Mesenchymal stem cell (in vitro differentiated cells and primary cell): Measurements from ENCODE around the gene NDUFAF8.
A peak's percentile ranks its signal among the peaks of the same experiment; 100 is the strongest.

Experiments
- DNase-seq: peaks from one replicate; pipeline ENCODE4 v3.0.0-alpha.2; 2013
- H2AFZ ChIP-seq: one replicate; pipeline ENCODE4 v1.6.1; 2013; ENCODE audit warnings: low read depth, mild to moderate bottlenecking, control low read depth, inconsistent platforms, low read length, moderate library complexity
- H2AK5ac ChIP-seq: 2 replicates; pipeline ENCODE4 v1.6.1; 2013; ENCODE audit warnings: low read length, moderate library complexity, mild to moderate bottlenecking, inconsistent platforms; ENCODE audit not compliant: severe bottlenecking
- H2BK120ac ChIP-seq: one replicate; pipeline ENCODE4 v1.6.1; 2013; ENCODE audit warnings: low read depth, mild to moderate bottlenecking, inconsistent platforms, low read length, moderate library complexity
- H2BK12ac ChIP-seq, 2 experiments: one replicate each; pipeline ENCODE4 v1.6.1; 2013; ENCODE audit warnings: inconsistent platforms in 2 of 2, low read length in 2 of 2, mild to moderate bottlenecking in 2 of 2, moderate library complexity in 2 of 2, control low read depth in 1 of 2
- H2BK15ac ChIP-seq: one replicate; pipeline ENCODE4 v1.6.1; 2013; ENCODE audit warnings: mild to moderate bottlenecking, low read depth, inconsistent platforms; ENCODE audit not compliant: poor library complexity, severe bottlenecking
- H2BK5ac ChIP-seq: 2 replicates; pipeline ENCODE4 v1.6.1; 2013; ENCODE audit warnings: low read depth, mild to moderate bottlenecking, low read length, control low read depth, inconsistent platforms; ENCODE audit not compliant: poor library complexity, severe bottlenecking
- H3K14ac ChIP-seq, 2 experiments: one replicate each; pipeline ENCODE4 v1.6.1; 2013; ENCODE audit warnings: inconsistent platforms in 2 of 2, low read length in 2 of 2, control low read depth in 1 of 2, mild to moderate bottlenecking in 1 of 2, moderate library complexity in 1 of 2
- H3K18ac ChIP-seq, 2 experiments: one replicate each; pipeline ENCODE4 v1.6.1; 2013; ENCODE audit warnings: inconsistent platforms in 2 of 2, low read length in 2 of 2, control low read depth in 1 of 2, low read depth in 1 of 2, mild to moderate bottlenecking in 1 of 2
- H3K23ac ChIP-seq, 2 experiments: one replicate each; pipeline ENCODE4 v1.6.1; 2013; ENCODE audit warnings: inconsistent platforms in 2 of 2, low read length in 2 of 2, mild to moderate bottlenecking in 2 of 2, moderate library complexity in 2 of 2, control low read depth in 1 of 2
- H3K27ac ChIP-seq: 2 replicates; pipeline ENCODE4 v1.5.1; 2013; ENCODE audit warnings: mild to moderate bottlenecking, moderate library complexity, low read length, control low read depth, inconsistent platforms; ENCODE audit not compliant: poor library complexity, severe bottlenecking
- H3K27me3 ChIP-seq, 2 experiments: 2 replicates each; pipeline versions ENCODE4 v1.6.1 to v1.7.0; 2013; ENCODE audit warnings: low read length in 2 of 2, mild to moderate bottlenecking in 2 of 2, moderate library complexity in 2 of 2, control low read depth in 1 of 2, inconsistent platforms in 1 of 2; ENCODE audit not compliant: control insufficient read depth in 1 of 2, insufficient read depth in 1 of 2
- H3K36me3 ChIP-seq, 2 experiments: 2 replicates each; pipeline versions ENCODE4 v1.6.1 to v1.7.0; 2013; ENCODE audit warnings: low read length in 2 of 2, control low read depth in 1 of 2, inconsistent platforms in 1 of 2, low read depth in 1 of 2, mild to moderate bottlenecking in 1 of 2; ENCODE audit not compliant: insufficient read depth in 2 of 2, control insufficient read depth in 1 of 2
- H3K4ac ChIP-seq, 2 experiments: one replicate each; pipeline ENCODE4 v1.6.1; 2013; ENCODE audit warnings: inconsistent platforms in 2 of 2, low read length in 2 of 2, mild to moderate bottlenecking in 2 of 2, moderate library complexity in 2 of 2, control low read depth in 1 of 2, low read depth in 1 of 2
- H3K4me1 ChIP-seq: 2 replicates; pipeline ENCODE4 v1.6.1; 2013; ENCODE audit warnings: low read depth, low read length, control low read depth; ENCODE audit not compliant: control insufficient read depth, insufficient read depth
- H3K4me2 ChIP-seq: 2 replicates; pipeline ENCODE4 v1.6.1; 2013; ENCODE audit warnings: low read length, mild to moderate bottlenecking, inconsistent platforms; ENCODE audit not compliant: poor library complexity, severe bottlenecking
- H3K4me3 ChIP-seq, 2 experiments: 2 replicates each; pipeline versions ENCODE4 v1.5.1 to v1.7.0; 2013; ENCODE audit warnings: low read length in 2 of 2, mild to moderate bottlenecking in 2 of 2, control low read depth in 1 of 2, low read depth in 1 of 2; ENCODE audit not compliant: insufficient read depth in 1 of 2
- H3K79me1 ChIP-seq: replicated peaks from 2 replicates; pipeline ENCODE4 v1.6.1; 2013; ENCODE audit warnings: mild to moderate bottlenecking, control low read depth, low read length, inconsistent platforms; ENCODE audit not compliant: poor library complexity, severe bottlenecking
- H3K9ac ChIP-seq: 2 replicates; pipeline ENCODE4 v1.7.0; 2013; ENCODE audit warnings: mild to moderate bottlenecking, low read length, moderate library complexity
- H3K9me3 ChIP-seq: 2 replicates; pipeline ENCODE4 v1.7.0; 2013; ENCODE audit warnings: mild to moderate bottlenecking, low read length; ENCODE audit not compliant: control insufficient read depth
- H4K8ac ChIP-seq: one replicate; pipeline ENCODE4 v1.6.1; 2013; ENCODE audit warnings: inconsistent platforms, mild to moderate bottlenecking, low read length, moderate library complexity
- H4K91ac ChIP-seq: one replicate; pipeline ENCODE4 v1.6.1; 2013; ENCODE audit warnings: mild to moderate bottlenecking, low read length, inconsistent platforms
- WGBS: methylation state at CpG from one replicate; pipeline ENCODE4 v1.1.7; 2013; ENCODE audit warnings: mixed read lengths; 5-methylcytosine and 5-hydroxymethylcytosine counted together

NDUFAF8 gene

DNA sequence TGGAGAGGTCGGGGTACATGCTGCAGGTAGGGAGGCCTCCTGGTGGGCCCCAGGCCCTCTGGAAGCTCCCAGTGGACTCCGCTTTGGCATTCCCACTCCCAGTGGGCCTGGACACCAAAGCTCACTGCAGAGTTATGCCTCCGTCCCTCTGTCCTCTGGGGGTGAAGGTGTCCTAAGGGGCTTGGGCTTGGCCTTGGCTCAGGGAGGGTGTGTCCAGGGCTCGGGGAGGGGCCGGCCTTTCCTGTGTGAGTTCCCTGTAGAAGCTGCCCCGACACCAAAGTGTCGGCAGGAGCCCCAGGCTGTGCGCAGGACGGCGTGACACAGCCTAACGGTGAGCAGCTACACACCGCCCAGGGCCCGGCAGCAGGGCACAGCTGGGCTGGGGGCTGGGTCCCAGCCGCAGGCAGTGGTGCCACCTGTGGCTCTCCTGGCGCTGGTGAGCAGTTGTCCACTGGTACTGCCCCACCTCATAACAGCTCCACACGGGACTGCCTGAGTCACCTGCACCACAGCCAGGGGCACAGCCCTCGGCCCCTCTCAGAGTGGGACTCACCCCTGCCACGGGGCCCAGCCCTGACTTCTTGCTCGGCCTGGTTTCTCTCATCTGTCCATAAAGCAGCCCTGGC, 6.4 kb upstream of the NDUFAF8 start:
- H2AK5ac ChIP-seq: no peak overlapping the region
- H3K79me1 ChIP-seq: peaks cover 50% of the 10 kb centered on the region
- H4K91ac ChIP-seq: no peak overlapping the region
- no peaks in the 10 kb centered on the region for H3K9me3 ChIP-seq
- no peaks in the 10 kb centered on the region for H3K27me3 ChIP-seq
- H2BK120ac ChIP-seq: no peak overlapping the region
- no peak overlapping the region for H2BK5ac ChIP-seq
- peaks cover 38 to 91% of the 10 kb centered on the region in 2 experiments for H3K36me3 ChIP-seq
- H3K4me1 ChIP-seq: peaks cover 19% of the 10 kb centered on the region
- no peak overlapping the region for H3K4me3 ChIP-seq
- no peak overlapping the region for H2BK12ac ChIP-seq
- no peak overlapping the region for H2BK15ac ChIP-seq
- H3K4me2 ChIP-seq: no peak overlapping the region
- DNase-seq: no peak
- no peak overlapping the region for H3K27ac ChIP-seq
- 93% methylated on average over 16 of the region's 19 CpGs for WGBS
- no peak overlapping the region for H4K8ac ChIP-seq
- no peak overlapping the region for H3K9ac ChIP-seq
- H3K4ac ChIP-seq: no peak overlapping the region
- no peak overlapping the region for H3K23ac ChIP-seq
- no peak overlapping the region for H2AFZ ChIP-seq
- no peak overlapping the region for H3K14ac ChIP-seq
- H3K18ac ChIP-seq: no peak overlapping the region

DNA sequence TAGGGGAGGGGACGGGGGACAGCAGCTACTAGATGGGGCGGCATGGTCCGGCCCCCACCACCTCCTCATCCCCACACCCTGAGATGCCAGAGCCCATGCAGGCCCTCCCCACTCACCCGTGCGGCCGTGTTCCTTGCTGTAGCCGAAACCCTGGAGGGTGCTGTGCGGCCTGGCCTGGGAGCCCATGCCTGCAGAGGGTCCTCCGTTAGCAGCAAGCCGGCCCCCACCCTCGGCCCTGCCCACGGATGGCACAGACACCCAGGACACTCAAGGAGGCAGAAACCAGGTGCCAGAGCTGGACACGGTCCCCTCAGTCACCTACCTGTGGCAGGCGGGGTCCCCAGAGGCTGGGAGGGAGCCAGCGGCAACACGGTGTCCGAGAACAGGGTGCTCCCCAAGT, 5.8 kb upstream of the NDUFAF8 start:
- H2AFZ ChIP-seq: no peak overlapping the region
- H2BK12ac ChIP-seq: no peak overlapping the region
- DNase-seq: no peak
- H3K36me3 ChIP-seq: peaks cover 33 to 89% of the 10 kb centered on the region in 2 experiments
- no peak overlapping the region for H3K4ac ChIP-seq
- H3K4me1 ChIP-seq: peaks cover 25% of the 10 kb centered on the region
- WGBS: 94% methylated on average over 17 of the region's 17 CpGs
- no peak overlapping the region for H2BK5ac ChIP-seq
- H2BK120ac ChIP-seq: no peak overlapping the region
- no peak overlapping the region for H3K18ac ChIP-seq
- H3K9ac ChIP-seq: no peak overlapping the region
- H3K4me3 ChIP-seq: no peak overlapping the region
- H3K9me3 ChIP-seq: no peaks in the 10 kb centered on the region
- no peak overlapping the region for H3K27ac ChIP-seq
- no peak overlapping the region for H2AK5ac ChIP-seq
- no peaks in the 10 kb centered on the region for H3K27me3 ChIP-seq
- no peak overlapping the region for H3K4me2 ChIP-seq
- H4K91ac ChIP-seq: no peak overlapping the region
- H3K23ac ChIP-seq: no peak overlapping the region
- no peak overlapping the region for H4K8ac ChIP-seq
- no peak overlapping the region for H3K14ac ChIP-seq
- no peak overlapping the region for H2BK15ac ChIP-seq
- peaks cover 55% of the 10 kb centered on the region for H3K79me1 ChIP-seq

DNA sequence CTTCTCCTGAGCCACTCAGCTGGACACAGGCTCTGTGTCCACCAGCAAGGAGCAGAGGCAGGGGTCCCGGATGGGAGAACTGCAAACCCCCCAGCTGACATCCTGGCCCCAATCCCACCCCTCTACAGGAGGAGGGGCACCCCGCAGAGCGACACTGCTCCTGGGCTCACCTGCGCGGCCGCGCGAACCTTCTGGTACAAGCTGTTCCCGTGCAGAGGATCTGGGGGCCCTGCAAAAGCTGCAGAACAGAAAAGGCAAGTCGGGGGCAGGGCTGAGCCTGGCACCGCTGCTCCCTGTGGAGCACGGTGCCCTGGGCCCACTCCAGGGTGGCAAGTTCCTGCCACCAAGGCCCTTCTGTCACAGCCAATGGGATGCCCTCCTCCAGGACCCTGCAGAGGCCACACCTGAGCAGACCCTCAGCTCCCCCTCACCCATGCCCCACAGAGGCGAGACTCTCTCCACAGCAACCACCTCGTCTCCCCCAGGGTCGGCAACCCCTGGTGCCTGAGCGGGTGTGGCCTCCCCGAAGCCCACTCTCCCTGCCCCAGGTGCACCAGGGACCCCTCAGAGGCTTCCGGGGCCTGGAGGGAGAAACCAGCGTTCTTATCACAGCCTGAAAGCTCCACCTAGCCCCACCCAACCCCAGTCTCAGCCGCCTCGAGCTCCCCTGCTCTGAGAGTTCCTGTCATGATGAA, 5.2 kb upstream of the NDUFAF8 start:
- H3K23ac ChIP-seq: no peak overlapping the region
- no peaks in the 10 kb centered on the region for H3K27me3 ChIP-seq
- H3K27ac ChIP-seq: no peak overlapping the region
- 94% methylated on average over 21 of the region's 21 CpGs for WGBS
- peaks cover 28% of the 10 kb centered on the region for H3K4me1 ChIP-seq
- H3K36me3 ChIP-seq: peaks cover 27 to 83% of the 10 kb centered on the region in 2 experiments
- peaks cover 57% of the 10 kb centered on the region for H3K79me1 ChIP-seq
- H4K91ac ChIP-seq: no peak overlapping the region
- no peak overlapping the region for H2AFZ ChIP-seq
- no peak overlapping the region for H2BK5ac ChIP-seq
- H2BK12ac ChIP-seq: no peak overlapping the region
- H3K9me3 ChIP-seq: no peaks in the 10 kb centered on the region
- H3K4me3 ChIP-seq: no peak overlapping the region
- H3K4ac ChIP-seq: no peak overlapping the region
- DNase-seq: no peak
- H2AK5ac ChIP-seq: no peak overlapping the region
- H2BK15ac ChIP-seq: no peak overlapping the region
- H2BK120ac ChIP-seq: no peak overlapping the region
- H3K4me2 ChIP-seq: no peak overlapping the region
- H3K9ac ChIP-seq: no peak overlapping the region
- H3K18ac ChIP-seq: no peak overlapping the region
- H3K14ac ChIP-seq: no peak overlapping the region
- no peak overlapping the region for H4K8ac ChIP-seq

DNA sequence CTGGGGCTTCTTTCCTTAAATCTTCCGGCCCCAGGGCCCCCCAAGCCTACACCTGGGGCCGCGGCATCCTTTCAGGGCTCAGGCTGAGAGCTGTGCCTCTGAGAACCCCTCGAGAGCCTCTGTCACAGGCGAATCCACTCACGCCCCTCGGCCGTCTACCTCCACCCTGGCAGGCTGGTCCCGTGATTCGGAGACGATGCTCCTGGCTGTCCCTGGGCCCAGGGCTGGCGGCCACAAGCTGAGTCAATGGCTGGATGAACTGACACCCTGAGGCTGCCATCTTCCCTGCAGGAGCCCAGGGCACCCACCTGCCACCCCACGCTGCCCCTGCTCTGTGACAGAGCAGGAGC, 4.6 kb upstream of the NDUFAF8 start:
- H3K36me3 ChIP-seq: peaks cover 24 to 77% of the 10 kb centered on the region in 2 experiments

More for the DNA sequence above, 4.6 kb upstream of the NDUFAF8 start:
- Histone ChIP-seq H2BK15ac (no peak overlapping the region), H3K9ac (no peak overlapping the region), H3K4ac (no peak overlapping the region), H3K27me3 (no peaks in the 10 kb centered on the region), H3K4me1 (peaks cover 28% of the 10 kb centered on the region), H2BK120ac (no peak overlapping the region), H4K8ac (no peak overlapping the region), H3K79me1 (peaks cover 57% of the 10 kb centered on the region), H3K4me2 (no peak overlapping the region), H2BK12ac (no peak overlapping the region), H3K23ac (peak overlapping the region in 1 of 2 experiments; percentile 34), H3K4me3 (no peak overlapping the region), H3K18ac (no peak overlapping the region), H3K27ac (no peak overlapping the region), H2AK5ac (no peak overlapping the region), H3K9me3 (no peaks in the 10 kb centered on the region), H2AFZ (no peak overlapping the region), H3K14ac (no peak overlapping the region), H2BK5ac (no peak overlapping the region), H4K91ac (no peak overlapping the region)
- WGBS: 97% methylated on average over 13 of the region's 13 CpGs
- DNase-seq: no peak
